Naive B cell (primary cell): ENCODE results near the gene ARHGEF12. TPM values are rescaled to one million over a fixed set of nuclear protein-coding genes. Genes with fewer than 3 reads are reported as not detected.

Source experiments
- ATAC-seq, 2 donors: fragments of 150-1000 bp; cut with Tn5 transposase; 2 replicates each; pipeline ENCODE4 v1.10.0; 2021; ENCODE audit warnings: low read depth in 2 of 2, mild to moderate bottlenecking in 2 of 2, moderate library complexity in 2 of 2
- DNase-seq: peaks from one replicate; pipeline ENCODE4 v3.0.0; 2022
- H3K27ac Mint-ChIP-seq, 6 donors: one replicate each; pipeline ENCODE4 v1.8.0; 2020 to 2022; ENCODE audit warnings: mild to moderate bottlenecking in 6 of 6, mixed read lengths in 6 of 6, moderate library complexity in 5 of 6, inconsistent platforms in 2 of 6
- H3K27me3 Mint-ChIP-seq, 3 donors: one replicate each; pipeline ENCODE4 v1.8.0; 2021 to 2022; ENCODE audit warnings: mixed read lengths in 3 of 3, mild to moderate bottlenecking in 1 of 3
- H3K36me3 Mint-ChIP-seq, 2 donors: one replicate each; pipeline ENCODE4 v1.8.0; 2020 to 2022; ENCODE audit warnings: mixed read lengths in 2 of 2, inconsistent platforms in 1 of 2, mild to moderate bottlenecking in 1 of 2
- H3K4me1 Mint-ChIP-seq, 3 donors: one replicate each; pipeline ENCODE4 v1.8.0; 2020 to 2022; ENCODE audit warnings: mixed read lengths in 3 of 3, inconsistent platforms in 1 of 3, mild to moderate bottlenecking in 1 of 3, moderate library complexity in 1 of 3
- H3K4me3 Mint-ChIP-seq, 8 donors: one replicate each; pipeline ENCODE4 v1.8.0; 2020 to 2022; ENCODE audit warnings: mild to moderate bottlenecking in 8 of 8, mixed read lengths in 8 of 8, moderate library complexity in 8 of 8, inconsistent platforms in 2 of 8
- H3K9me3 Mint-ChIP-seq, 7 donors: one replicate each; pipeline ENCODE4 v1.8.0; 2020 to 2022; ENCODE audit warnings: mixed read lengths in 7 of 7, mild to moderate bottlenecking in 5 of 7, inconsistent platforms in 2 of 7, moderate library complexity in 1 of 7
- polyA plus RNA-seq, 6 donors: library from polyadenylated mRNA; unstranded; fragments of 300-500 nt; fragmentation: Illumina TruSeq; gene quantifications; one replicate each; pipeline ENCODE4 v1.2.3, GENCODE V29; 2021; ENCODE audit warnings: low read depth in 6 of 6

ARHGEF12 gene
- polyA plus RNA-seq, 6 donors from 2014 or later, result 2.3 to 4.3 (median 3.6) TPM; not detected in 1

DNA sequence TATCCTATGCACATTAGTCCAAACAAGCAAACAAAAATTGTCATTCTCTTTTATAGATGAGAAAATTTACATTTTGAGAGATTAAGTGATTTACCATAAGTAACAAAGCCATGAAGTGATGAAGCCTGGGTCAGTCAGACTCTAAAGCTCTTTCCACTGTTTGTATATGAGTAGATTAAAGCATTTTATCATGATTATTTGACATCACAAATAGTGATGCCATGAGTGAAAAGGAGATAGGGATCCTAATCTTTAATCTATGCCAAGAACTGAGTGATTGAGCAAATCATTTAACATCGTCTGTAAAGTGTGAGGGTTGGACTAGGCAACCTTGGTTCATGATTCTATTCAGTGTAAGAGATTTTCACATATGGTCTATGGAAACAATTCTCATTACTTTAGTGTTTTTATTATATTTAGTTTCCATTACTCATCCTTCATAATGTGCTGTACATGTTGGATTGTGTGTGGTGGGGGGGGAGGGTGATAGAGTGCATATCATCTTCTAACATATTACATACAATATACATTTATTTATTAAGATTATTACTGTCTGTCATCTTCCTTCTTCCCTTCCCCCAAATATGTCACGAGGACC is 50.7 kb downstream of the ARHGEF12 start:
- H3K27me3 Mint-ChIP-seq, result peaks cover 9 to 29% (median 10%) of the 10 kb centered on the region in 3 donors
- H3K36me3 Mint-ChIP-seq, result peaks cover 0 to 21% of the 10 kb centered on the region in 2 donors
- ATAC-seq, result no peak
- H3K4me3 Mint-ChIP-seq, result no peak overlapping the region
- no peak for DNase-seq
- H3K4me1 Mint-ChIP-seq, result peaks cover 6 to 20% (median 9%) of the 10 kb centered on the region in 3 donors
- no peak overlapping the region for H3K27ac Mint-ChIP-seq
- H3K9me3 Mint-ChIP-seq, result peaks cover 0 to 23% (median 12%) of the 10 kb centered on the region in 7 donors

DNA sequence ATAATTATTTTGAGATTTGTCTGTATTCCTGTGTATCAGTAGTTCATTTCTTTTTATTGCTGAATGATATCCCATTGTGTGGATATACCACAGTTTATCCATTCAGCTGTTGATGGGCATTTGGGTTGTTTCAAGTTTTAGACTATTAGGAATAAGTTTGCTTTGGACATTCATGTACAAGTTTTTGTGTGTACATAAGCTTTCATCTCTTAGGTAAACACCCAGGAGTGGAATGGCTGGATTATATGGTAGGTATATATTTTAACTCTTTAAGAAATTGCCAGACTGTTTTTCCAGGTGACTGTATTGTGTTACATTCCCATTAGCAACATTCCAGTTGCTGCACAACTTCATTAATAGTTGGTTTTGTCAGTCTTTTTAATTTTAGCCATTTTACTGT is 52.0 kb downstream of the ARHGEF12 start:
- no peak for DNase-seq
- Mint-ChIP-seq H3K27me3 (peaks cover 9 to 23% (median 10%) of the 10 kb centered on the region in 3 donors), H3K4me1 (peaks cover 5 to 10% (median 5%) of the 10 kb centered on the region in 3 donors), H3K36me3 (peaks cover 0 to 10% of the 10 kb centered on the region in 2 donors), H3K27ac (no peak overlapping the region), H3K9me3 (peaks cover 0 to 13% (median 7%) of the 10 kb centered on the region in 7 donors), H3K4me3 (no peak overlapping the region)
- no peak for ATAC-seq

DNA sequence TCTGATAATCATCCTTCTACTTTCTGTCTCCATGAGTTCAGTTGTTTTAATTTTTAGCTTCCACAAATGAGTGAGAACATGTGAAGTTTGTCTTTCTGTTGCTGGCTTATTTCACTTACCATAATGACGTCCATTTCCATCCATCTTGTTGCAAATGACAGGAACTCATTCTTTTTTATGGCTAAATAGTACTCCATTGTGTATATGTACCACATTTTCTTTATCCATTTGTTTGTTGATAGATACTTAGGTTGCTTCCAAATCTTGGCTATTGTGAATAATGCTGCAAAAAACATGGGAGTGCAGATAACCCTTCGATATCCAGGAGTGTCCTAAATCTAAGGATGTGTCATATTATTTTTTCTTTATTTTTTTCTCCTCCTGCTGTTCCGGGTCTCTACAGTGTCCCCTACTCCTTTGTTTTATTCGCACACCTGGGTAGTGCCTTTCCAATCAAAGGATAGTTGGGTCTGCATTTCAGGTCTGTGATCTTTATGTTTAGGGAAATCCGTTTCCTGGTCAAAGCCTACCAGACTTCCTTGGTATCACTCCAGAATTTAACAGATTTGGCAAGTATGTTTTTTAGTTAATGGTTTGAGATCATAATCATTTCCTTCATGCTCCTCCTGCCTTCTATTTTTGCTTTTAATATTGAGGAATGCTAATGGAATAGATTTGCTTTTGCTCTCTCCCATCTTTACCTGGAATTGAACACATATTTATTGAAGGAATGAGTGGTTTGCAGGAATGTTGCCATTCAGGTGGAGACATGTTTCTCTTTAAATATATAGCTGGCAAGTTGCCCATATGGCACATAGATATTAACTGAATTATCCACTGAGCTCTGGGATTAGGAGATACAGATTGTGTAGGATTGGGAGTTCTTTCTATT is 53.7 kb downstream of the ARHGEF12 start:
- peaks cover 0 to 9% of the 10 kb centered on the region in 2 donors for H3K36me3 Mint-ChIP-seq

DNA sequence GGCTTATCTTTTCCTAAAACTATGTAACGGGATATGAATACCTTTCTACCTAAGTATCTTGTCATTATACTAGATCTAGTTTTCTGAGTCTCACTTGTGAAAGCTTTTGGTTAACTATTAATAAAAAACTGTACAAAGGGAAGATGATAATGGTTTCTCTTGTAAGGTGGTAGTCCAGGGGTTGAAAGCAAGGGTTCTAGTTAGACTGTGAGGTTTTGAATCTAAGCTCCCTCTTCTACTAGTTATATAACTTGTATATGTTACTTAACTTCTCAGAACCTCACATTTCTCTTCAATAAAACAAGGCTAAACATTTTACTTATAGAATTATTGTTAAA is 54.3 kb downstream of the ARHGEF12 start:
- H3K27ac Mint-ChIP-seq, result no peak overlapping the region
- peaks cover 0 to 9% (median 0%) of the 10 kb centered on the region in 3 donors for H3K4me1 Mint-ChIP-seq
- H3K36me3 Mint-ChIP-seq, result peaks cover 5 to 9% of the 10 kb centered on the region in 2 donors
- ATAC-seq (no peak), DNase-seq (no peak)
- H3K9me3 Mint-ChIP-seq, result peaks cover 0 to 11% (median 7%) of the 10 kb centered on the region in 7 donors
- H3K4me3 Mint-ChIP-seq, result no peak overlapping the region
- peaks cover 9 to 28% (median 9%) of the 10 kb centered on the region in 3 donors for H3K27me3 Mint-ChIP-seq

More for the DNA sequence above, 53.7 kb downstream of the ARHGEF12 start:
- Mint-ChIP-seq H3K4me3 (no peak overlapping the region), H3K27ac (no peak overlapping the region), H3K4me1 (peaks cover 0 to 10% (median 0%) of the 10 kb centered on the region in 3 donors), H3K9me3 (peaks cover 0 to 8% (median 7%) of the 10 kb centered on the region in 7 donors), H3K27me3 (peaks cover 4 to 23% (median 9%) of the 10 kb centered on the region in 3 donors)
- DNase-seq (no peak), ATAC-seq (no peak)

DNA sequence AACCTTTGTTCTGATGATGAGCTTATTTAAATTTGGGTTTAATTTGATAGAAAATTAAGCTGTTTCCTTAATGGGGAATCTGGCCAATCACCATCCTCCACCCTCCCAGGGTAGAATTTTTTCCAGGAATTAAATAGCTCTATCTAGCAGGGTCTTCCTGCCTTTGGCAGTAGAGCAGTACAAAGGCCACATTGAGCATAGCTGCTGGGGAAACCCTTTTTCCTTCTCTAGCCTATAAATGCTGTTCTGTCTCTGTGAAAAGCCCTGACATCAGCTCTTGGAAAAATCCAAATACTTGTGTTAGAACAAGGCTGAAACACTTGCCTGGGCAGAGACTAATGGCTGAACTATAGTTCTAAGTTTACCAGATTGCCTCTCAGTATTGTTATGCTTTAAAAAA is 55.1 kb downstream of the ARHGEF12 start:
- peaks cover 0 to 5% (median 0%) of the 10 kb centered on the region in 3 donors for H3K4me1 Mint-ChIP-seq
- no peak for DNase-seq
- peaks cover 5 to 9% of the 10 kb centered on the region in 2 donors for H3K36me3 Mint-ChIP-seq
- H3K27me3 Mint-ChIP-seq, result peaks cover 9 to 29% (median 13%) of the 10 kb centered on the region in 3 donors
- H3K27ac Mint-ChIP-seq, result no peak overlapping the region
- peaks cover 0 to 12% (median 7%) of the 10 kb centered on the region in 7 donors for H3K9me3 Mint-ChIP-seq
- H3K4me3 Mint-ChIP-seq, result no peak overlapping the region
- no peak for ATAC-seq

DNA sequence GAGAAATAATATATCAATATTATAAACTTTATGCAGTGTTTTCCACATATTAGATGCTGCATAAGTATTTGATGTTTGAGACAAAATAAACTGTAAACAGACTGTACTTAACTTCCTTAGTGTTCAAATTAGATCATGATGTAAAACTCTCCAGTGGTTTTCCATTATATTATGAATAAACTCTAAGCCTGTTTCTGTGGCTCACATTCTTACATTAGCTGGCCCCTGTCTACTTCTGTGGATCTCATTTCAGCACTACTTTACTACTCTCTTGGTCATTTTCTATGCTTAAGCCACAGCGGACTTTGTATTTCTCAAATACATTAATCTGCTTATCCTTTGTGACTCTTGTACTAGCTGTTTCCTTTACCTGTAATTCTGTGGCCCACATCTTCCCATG is 55.6 kb downstream of the ARHGEF12 start:
- H3K27me3 Mint-ChIP-seq, result peaks cover 9 to 29% (median 14%) of the 10 kb centered on the region in 3 donors
- no peak for DNase-seq
- ATAC-seq, result no peak
- H3K4me1 Mint-ChIP-seq, result peaks cover 0 to 5% (median 0%) of the 10 kb centered on the region in 3 donors
- no peak overlapping the region for H3K27ac Mint-ChIP-seq
- H3K4me3 Mint-ChIP-seq, result no peak overlapping the region
- peaks cover 5 to 9% of the 10 kb centered on the region in 2 donors for H3K36me3 Mint-ChIP-seq
- H3K9me3 Mint-ChIP-seq, result peaks cover 0 to 13% (median 7%) of the 10 kb centered on the region in 7 donors

DNA sequence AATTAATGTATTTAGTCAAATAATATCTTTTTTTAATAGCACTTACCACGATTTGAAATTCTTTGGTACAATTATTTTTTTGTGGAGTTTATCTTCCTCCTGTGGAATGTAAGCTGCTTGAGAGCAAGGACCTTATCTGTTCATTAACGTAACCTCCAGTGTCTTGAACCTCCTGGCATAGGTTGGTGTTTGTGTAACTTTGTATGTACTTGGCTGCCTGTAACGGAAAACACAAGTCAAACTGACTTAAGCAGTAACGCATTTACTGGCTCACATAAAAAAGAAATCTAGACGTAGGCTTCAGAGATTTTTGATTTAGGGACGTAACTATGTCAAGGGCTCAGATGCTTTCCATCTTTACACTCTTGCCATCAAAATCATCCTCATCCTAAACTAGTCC is 56.1 kb downstream of the ARHGEF12 start:
- ATAC-seq, result no peak
- H3K4me1 Mint-ChIP-seq, result peaks cover 0 to 5% (median 0%) of the 10 kb centered on the region in 3 donors
- H3K4me3 Mint-ChIP-seq, result no peak overlapping the region
- H3K9me3 Mint-ChIP-seq, result peaks cover 0 to 13% (median 7%) of the 10 kb centered on the region in 7 donors
- peaks cover 9 to 29% (median 14%) of the 10 kb centered on the region in 3 donors for H3K27me3 Mint-ChIP-seq
- H3K36me3 Mint-ChIP-seq, result peaks cover 5 to 9% of the 10 kb centered on the region in 2 donors
- no peak for DNase-seq
- H3K27ac Mint-ChIP-seq, result no peak overlapping the region

DNA sequence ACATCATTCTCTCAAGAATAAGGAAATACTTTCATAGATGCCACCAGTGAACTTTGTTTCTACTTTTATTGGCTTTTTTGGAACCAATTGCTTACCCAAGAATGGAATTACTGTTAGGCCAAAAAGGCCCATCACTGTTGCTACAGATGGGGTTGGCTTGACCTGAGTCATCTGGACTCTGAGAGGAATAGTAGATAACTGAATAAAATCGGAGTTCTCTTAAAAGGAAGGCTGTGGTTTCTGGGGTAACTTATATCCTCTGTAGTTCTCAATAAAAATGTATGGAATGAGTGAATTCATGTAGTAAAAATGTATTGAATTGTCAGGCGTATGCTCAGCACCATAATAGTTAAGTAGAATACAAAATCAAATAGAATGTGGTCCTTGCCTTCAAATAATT is 56.6 kb downstream of the ARHGEF12 start:
- H3K4me1 Mint-ChIP-seq, result peaks cover 0 to 5% (median 0%) of the 10 kb centered on the region in 3 donors
- H3K27me3 Mint-ChIP-seq, result peaks cover 9 to 29% (median 14%) of the 10 kb centered on the region in 3 donors
- peaks cover 0 to 13% (median 7%) of the 10 kb centered on the region in 7 donors for H3K9me3 Mint-ChIP-seq
- ATAC-seq (no peak), DNase-seq (no peak)
- no peak overlapping the region for H3K27ac Mint-ChIP-seq
- peaks cover 5 to 9% of the 10 kb centered on the region in 2 donors for H3K36me3 Mint-ChIP-seq
- H3K4me3 Mint-ChIP-seq, result no peak overlapping the region

DNA sequence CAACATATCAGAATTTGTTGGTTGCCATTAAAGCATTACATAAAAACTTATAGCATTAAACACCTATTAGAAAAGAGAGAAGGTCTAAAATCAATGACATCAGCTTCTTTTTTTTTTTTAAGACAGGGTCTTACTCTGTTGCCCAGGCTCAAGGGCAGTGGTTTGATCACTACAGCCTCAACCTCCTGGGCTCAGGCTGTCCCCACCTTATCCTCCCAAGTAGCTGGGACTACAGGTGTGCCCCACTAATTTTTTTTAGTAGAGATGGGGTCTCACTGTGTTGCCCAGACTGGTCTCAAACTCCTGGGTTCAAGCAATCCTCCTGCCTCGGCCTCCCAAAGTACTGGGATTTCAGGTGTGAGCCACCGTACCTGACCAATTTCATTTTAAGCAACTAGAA is 57.9 kb downstream of the ARHGEF12 start:
- Mint-ChIP-seq H3K36me3 (peaks cover 5 to 9% of the 10 kb centered on the region in 2 donors), H3K4me3 (no peak overlapping the region), H3K4me1 (no peaks in the 10 kb centered on the region), H3K27ac (no peak overlapping the region), H3K9me3 (peaks cover 0 to 13% (median 7%) of the 10 kb centered on the region in 7 donors), H3K27me3 (peaks cover 9 to 24% (median 14%) of the 10 kb centered on the region in 3 donors)
- no peak for DNase-seq
- ATAC-seq, result no peak

DNA sequence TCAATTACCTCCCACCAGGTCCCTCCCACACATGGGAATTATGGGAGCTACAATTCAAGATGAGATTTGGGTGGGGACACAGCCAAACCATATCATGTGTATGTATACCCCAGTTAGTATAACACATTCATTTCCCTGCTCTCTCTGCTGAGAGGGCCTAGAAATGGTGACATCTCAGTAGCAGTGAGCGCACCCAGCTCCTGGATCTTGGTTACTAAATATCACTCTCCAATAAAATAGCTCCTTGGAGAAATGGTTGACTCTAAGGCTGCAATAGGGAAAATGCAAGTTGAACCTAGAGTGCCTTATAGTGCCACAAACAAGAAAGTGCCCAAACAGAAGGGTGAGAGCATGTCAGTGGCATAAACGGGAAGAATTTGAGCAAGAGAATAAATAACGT is 59.6 kb downstream of the ARHGEF12 start:
- no peak for ATAC-seq
- H3K27me3 Mint-ChIP-seq, result peaks cover 0 to 12% (median 10%) of the 10 kb centered on the region in 3 donors
- peaks cover 0 to 5% of the 10 kb centered on the region in 2 donors for H3K36me3 Mint-ChIP-seq
- peaks cover 0 to 5% (median 0%) of the 10 kb centered on the region in 7 donors for H3K9me3 Mint-ChIP-seq
- no peak overlapping the region for H3K4me3 Mint-ChIP-seq
- no peak overlapping the region for H3K27ac Mint-ChIP-seq
- DNase-seq, result no peak
- H3K4me1 Mint-ChIP-seq, result peaks cover 3 to 5% (median 4%) of the 10 kb centered on the region in 3 donors

DNA sequence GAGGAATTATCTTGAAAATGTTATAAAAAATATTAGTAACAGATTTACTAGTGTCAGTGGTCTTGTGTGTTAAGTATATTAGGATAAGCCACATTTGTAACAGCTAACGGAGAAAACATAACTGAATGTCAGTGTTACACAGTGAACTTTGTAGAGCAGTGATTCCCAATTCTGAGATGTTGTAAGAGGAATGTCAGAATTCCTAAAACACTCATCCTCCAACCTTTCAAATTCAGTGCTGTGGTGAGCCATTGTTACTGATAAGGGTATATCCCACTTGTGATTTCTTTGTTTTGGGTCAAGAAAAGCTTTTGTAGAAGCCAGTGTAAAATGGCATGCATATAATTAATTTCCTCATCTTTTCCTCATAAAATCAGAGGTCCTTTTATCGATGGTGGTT is 61.9 kb downstream of the ARHGEF12 start:
- no peak for DNase-seq
- no peak overlapping the region for H3K4me3 Mint-ChIP-seq
- peaks cover 0 to 5% (median 0%) of the 10 kb centered on the region in 7 donors for H3K9me3 Mint-ChIP-seq
- peaks cover 0 to 5% of the 10 kb centered on the region in 2 donors for H3K36me3 Mint-ChIP-seq
- peaks cover 0 to 13% (median 10%) of the 10 kb centered on the region in 3 donors for H3K27me3 Mint-ChIP-seq
- ATAC-seq, result no peak
- H3K4me1 Mint-ChIP-seq, result peaks cover 3 to 5% (median 4%) of the 10 kb centered on the region in 3 donors
- H3K27ac Mint-ChIP-seq, result no peak overlapping the region

DNA sequence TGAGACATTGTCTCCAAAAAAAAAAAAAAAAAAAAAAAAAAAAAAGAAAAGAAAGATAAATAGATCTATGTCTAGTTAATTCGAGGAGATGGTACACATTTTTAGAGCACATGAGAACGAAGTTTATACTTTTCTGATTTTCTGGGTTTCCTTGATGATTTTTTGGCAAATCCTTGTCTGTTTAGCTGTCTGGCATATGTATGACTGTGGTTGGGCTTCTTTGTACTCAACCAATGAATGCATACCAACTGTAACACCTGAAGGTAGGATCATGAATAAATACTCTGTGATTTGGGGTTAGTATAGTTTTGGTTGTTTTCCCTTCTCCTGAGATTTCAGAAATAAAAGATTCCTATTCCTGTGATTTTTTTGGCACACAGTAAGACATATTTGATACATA is 63.1 kb downstream of the ARHGEF12 start:
- H3K27ac Mint-ChIP-seq, result no peak overlapping the region
- ATAC-seq (no peak), DNase-seq (no peak)
- peaks cover 0 to 5% of the 10 kb centered on the region in 2 donors for H3K36me3 Mint-ChIP-seq
- H3K4me3 Mint-ChIP-seq, result no peak overlapping the region
- peaks cover 0 to 5% (median 0%) of the 10 kb centered on the region in 7 donors for H3K9me3 Mint-ChIP-seq
- H3K4me1 Mint-ChIP-seq, result peaks cover 3 to 5% (median 4%) of the 10 kb centered on the region in 3 donors
- H3K27me3 Mint-ChIP-seq, result peaks cover 0 to 13% (median 10%) of the 10 kb centered on the region in 3 donors

DNA sequence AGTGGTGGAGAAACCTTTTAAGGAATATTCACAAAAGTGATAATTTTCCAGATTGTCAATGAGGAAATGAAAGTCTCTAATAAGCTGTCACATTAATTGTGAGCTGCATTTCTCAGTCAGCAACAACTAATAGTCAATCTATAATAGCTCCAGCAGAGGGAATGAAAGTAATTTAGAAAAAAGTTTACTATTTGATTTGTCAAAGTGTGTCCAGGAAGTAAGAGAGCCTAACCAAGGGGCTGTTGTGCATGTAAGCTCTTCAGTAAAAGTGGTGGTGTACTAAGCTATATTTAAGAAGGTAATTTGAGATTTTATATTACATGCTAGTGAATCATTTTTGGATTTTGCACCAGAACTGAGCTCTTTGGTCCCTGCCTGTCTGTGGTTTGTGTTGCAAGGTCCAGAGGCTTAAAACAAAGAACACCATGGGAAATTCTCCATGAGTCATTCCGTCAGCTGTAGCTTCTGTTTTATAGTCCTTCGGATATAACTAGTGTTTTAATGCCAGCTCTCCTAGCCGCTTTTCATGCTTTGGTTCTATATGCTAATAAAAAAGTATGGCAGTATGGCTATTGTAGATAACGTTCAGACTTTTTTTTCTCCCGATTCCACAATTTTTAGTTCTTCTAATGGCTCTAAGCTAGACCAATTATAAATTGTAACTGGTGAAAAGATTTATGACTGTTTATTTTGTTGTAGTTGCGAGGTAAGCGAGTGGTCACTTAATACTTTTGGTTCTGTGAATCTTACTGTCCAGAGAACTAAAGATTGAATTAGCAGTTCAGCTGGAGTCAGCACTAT is 64.6 kb downstream of the ARHGEF12 start:
- H3K4me3 Mint-ChIP-seq, result no peak overlapping the region
- H3K36me3 Mint-ChIP-seq, result no peaks in the 10 kb centered on the region
- ATAC-seq (no peak), DNase-seq (no peak)
- H3K27ac Mint-ChIP-seq, result no peak overlapping the region
- peaks cover 0 to 12% (median 7%) of the 10 kb centered on the region in 3 donors for H3K27me3 Mint-ChIP-seq
- H3K9me3 Mint-ChIP-seq, result peaks cover 0 to 3% (median 0%) of the 10 kb centered on the region in 7 donors
- peaks cover 3 to 5% (median 4%) of the 10 kb centered on the region in 3 donors for H3K4me1 Mint-ChIP-seq
